ENCODE data around the gene ARID1B.

DNA sequence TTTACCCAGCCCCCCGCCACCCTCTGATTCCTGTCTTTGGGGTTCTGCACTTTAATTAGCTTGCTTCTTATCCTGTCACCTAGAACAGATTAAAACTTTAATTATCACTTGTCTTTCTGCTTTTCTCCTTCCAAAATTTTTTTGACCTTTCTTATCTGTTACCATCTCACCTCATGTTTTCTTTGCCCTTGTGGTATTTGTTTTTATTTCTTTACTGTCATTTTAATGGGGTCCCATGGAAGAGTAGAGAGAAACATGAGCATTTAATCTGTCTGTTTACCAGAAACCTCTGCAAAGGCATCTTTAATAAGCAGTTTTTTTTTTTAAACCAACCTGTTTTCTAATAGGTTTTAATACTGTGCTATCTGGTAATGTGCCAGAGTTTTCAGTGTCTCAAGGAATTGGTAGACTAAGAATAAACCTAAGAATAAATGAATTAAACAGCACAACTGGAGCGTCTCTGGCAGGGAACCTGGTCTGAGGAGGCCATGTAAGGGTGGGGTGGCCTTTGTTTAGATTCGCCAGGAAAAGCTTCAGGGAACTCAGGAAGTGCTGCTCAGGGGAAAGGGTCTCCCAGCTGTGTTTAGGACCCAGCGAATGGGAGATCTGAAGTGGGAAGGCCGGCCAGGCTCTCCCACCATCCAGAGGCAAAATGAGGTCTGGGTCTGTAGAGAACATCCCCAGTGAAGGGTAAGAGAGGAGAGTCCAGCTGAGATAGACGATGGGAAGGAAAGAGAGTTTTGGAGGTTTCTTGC is 69.8 kb downstream of the ARID1B start:
- no peak for TF ChIP-seq SRF (CRISPR knock-in tag; IDR thresholded peaks at IDR 0.05)
- no peak for TF ChIP-seq SETDB1 (IDR thresholded peaks at IDR 0.05; ENCODE audit: low read length)
- TF ChIP-seq NRF1 (conservative IDR thresholded peaks at IDR 0.05 in 1 of 2, IDR thresholded peaks at IDR 0.05 in 1 of 2): no peak
- no peak for TF ChIP-seq EGR1 (conservative IDR thresholded peaks at IDR 0.05)
- TF ChIP-seq PTBP1 (IDR thresholded peaks at IDR 0.05; ENCODE audit: low read depth, low read length): no peak
- TF ChIP-seq HNRNPUL1 (IDR thresholded peaks at IDR 0.05; ENCODE audit: low read length): no peak
